Spleen (tissue), 7 donors: Measurements from ENCODE around the gene FDX1.

Source experiments
- POLR2A ChIP-seq, 3 donors: fragments of 450-650 bp; IDR thresholded peaks; one replicate each; pipeline ENCODE4 v1.5.1; 2017; ENCODE audit warnings: antibody characterized with exemption in 3 of 3, mild to moderate bottlenecking in 1 of 3
- TF ChIP-seq, protein P1 (sequence below), 11 experiments: fragments of 200-600 bp in 7 of 11; fragments of 450-650 bp in 4 of 11; sonication (generic) in 4 of 11; IDR thresholded peaks in 8 of 11; conservative IDR thresholded peaks in 3 of 11; 1 replicate in 7 of 11; 2 replicates in 4 of 11; pipeline versions ENCODE4 v1.4.0 to v1.8.0; 2016 to 2021; ENCODE audit warnings: antibody characterized with exemption in 11 of 11, inconsistent platforms in 4 of 11, mild to moderate bottlenecking in 1 of 11
- donor health status: DM: no; HTN: no; CAD: no; lungs with moderate emphysema.
- donor health status: DM: no; HTN: no; CAD: no.
- donor health status: DM: no; HTN: no; CAD: no.

DNA sequence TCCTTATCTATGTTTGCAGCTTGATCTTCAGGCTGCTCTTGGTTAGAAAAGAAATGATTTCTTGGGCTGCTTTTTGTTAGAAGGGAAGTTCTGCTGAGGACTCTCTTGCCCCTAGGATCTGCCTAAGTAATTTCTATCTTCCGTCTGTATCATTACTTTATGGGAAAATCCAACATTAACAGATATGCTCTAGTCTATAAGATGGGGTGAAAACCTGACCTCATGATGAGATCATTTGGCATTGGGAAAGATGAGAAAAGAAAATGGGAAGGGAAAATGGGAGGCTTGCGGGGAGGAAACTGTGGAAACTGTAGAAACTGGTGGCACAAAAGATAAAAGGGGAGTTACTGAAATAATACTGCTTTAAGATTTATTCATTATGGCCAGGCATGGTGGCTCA lies 63.6 kb downstream of the FDX1 start:
- TF ChIP-seq, protein P1, sequence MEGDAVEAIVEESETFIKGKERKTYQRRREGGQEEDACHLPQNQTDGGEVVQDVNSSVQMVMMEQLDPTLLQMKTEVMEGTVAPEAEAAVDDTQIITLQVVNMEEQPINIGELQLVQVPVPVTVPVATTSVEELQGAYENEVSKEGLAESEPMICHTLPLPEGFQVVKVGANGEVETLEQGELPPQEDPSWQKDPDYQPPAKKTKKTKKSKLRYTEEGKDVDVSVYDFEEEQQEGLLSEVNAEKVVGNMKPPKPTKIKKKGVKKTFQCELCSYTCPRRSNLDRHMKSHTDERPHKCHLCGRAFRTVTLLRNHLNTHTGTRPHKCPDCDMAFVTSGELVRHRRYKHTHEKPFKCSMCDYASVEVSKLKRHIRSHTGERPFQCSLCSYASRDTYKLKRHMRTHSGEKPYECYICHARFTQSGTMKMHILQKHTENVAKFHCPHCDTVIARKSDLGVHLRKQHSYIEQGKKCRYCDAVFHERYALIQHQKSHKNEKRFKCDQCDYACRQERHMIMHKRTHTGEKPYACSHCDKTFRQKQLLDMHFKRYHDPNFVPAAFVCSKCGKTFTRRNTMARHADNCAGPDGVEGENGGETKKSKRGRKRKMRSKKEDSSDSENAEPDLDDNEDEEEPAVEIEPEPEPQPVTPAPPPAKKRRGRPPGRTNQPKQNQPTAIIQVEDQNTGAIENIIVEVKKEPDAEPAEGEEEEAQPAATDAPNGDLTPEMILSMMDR (IDR thresholded peaks at IDR 0.05 in 8 of 11, conservative IDR thresholded peaks at IDR 0.05 in 3 of 11), result no peak
- no peak for TF ChIP-seq POLR2A (IDR thresholded peaks at IDR 0.05)
